Measurements from ENCODE around the gene FILIP1L.

Gene FILIP1L

DNA sequence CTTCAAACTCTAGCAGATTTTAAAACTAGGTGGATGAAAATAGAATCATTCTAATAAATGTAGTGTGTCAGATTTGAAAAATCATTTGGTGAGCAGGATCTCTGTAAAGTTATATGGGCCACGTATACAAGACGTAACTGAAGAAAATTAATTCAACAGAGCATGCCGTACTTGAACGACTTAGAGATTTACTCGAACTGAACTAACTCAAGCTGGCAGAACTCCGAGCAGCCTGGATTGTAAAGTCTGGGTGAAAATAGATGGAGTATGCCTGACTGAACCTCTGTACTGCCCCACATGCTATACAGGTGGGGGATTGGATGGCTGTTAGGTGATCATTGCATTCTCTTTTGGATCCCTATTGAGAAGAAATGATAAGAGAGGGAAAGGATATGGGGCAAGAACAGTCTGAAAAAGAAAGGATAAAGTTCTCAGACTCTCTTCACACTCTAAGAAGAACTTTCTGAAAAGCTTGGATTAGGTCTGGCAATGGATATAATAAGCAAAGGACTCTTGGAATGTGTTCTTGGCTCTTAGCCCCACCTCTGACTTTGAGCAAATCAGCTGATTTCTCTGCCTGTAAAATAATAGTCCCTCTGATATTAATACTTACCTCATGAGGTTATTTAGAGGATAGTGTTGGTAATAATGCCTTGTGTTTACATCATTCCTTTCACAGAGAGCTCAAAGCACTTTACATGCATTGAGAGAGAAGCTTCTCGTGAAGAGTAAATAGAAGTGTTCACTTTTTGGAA, 147.5 kb downstream of the FILIP1L start:
- no peak for DNase-seq

GRCh38 chr3:99965681-99966408, 148.5 kb downstream of the FILIP1L start:
- no peak for DNase-seq

DNA sequence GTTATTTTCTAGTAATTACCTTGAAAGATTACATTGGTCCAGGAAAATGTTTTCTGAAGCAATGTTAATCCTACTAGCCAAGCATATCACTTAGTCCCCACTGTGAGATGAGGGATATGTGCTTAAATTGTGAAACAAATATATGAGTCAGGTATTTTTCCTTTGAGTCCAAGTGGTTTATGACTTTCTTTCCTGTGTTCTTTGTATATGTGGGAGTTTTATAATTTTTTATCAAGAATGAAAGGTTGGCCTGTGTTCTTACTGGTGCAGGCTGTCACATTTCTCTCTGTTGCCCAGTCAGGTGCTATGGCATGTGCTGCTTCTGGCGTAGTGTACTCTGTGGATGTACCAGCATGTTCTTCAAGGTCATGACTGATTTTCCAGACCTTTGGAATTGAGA, 149.2 kb downstream of the FILIP1L start:
- DNase-seq = no peak

DNA sequence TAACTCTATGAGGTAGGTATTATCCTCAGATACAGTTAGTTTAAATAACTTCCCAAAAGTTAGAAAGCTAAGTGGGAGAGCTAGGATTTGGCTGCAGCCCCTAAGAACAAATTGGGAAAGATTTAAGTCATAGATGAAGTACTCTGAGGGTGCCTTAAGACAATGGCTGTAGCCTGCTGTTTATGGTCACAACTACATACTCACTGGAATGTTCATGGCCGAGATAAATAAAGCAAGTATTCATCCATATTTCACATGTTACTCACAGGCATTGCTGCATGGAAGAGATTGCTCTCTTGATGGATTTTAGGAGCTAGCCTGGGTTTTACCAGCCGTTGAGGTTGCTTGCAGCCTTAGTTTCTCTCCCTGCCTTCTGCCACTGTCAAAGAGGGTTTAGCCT, 151.6 kb downstream of the FILIP1L start:
- DNase-seq = no peak

DNA sequence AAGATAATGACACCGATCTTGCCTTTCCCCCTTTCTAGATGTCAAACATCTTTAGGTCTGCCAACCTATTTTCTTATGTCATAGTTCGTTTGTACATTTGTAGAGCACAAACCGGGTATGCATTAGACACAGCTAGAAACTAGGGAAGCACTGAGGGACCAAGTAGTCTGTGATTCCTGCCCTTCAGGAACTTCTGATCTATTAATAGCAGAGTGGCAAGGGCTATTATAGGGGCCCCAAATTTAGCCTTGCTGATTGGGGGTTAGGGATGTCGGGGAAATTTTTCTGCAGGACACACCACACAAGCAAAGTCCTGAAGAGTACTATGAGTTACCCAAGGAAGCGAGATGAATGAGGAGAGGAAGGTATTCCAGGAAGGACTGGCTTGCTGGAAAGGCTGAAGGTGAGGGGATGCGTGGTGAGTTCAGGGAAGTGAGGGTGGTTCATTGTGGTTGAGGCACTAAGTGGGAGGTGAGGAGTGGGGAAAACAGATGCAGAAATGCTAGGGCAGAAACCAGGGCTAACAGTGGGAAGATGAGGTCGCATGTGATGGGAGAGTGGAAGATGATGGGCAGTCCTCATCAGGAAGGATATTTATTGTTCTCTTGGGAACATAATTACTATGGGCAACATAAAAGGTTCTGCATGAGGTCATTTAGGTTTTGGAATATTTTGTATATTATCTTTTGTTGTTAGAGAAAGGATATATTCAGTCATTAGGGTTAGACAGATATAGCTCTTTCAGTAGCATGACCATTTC, 152.4 kb downstream of the FILIP1L start:
- no peak for DNase-seq

- DNase-seq = no peak
Measured at GRCh38 chr3:99960941-99961340, 153.4 kb downstream of the FILIP1L start.

DNA sequence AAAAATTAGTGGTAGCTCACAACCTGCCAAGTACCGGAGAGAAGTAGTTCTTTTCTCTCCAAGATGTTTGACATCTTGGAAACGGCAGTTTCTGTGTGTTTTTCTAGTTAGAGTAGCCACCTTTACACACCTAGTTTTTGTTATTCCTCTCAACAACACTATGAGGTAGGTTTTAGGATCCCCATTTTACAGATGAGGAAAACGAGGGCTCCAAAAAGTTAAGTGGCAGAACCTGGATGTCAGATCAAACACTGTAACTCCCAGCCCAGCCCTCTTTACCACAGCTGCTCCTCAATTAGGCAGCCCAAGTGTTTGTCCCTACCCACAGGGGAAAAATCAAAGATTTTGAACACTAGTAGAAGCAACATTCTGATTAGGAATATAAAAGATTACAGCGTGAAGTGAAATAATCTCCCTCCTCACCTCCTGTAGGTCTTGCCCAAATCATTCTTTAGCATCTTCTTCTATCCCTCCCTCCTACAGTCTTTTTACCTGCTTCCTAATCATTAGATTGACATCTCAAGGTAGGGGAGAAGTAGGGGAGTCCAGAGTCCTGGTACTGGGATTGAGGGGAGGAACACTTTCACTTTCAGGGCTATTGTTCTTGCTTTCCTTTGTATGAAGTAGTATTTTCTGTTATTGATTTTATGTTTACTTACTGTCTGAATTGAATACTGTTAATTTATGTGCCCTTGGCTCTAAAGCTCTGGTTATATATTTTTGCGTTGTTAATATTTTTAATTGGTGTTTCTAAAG, 154.0 kb downstream of the FILIP1L start:
- DNase-seq = no peak

DNA sequence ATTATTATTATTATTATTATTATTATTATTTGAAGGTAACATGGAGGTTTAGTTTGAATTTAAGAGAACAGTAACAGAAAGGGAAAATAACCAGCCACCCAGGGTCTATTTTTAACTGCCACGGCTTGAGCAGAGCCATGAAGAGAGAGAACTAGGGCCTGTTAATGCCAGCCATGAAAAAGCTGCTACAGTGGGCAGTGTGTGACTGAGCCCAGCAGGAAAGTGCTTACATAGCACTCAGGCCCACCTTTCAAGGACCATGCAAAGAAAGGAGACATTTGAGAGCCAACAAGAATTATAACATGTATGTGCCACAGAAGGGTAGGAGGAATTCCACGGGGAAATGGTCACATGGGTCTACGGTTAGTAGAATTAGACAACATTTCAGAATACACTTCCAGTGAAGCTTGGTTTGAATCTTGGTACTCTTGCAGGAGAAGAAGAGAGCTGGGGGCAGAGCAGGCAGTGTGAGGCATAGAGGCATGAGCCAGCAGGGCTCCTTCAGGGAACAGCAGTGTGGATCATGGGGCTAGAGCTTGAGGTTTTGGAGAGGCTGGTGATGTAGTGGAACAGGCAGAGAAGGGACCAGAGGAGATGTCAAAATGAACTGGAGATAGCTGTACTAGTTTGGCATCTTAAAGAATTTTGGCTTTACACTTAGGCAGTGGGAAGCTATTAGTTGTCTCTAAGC, 155.9 kb downstream of the FILIP1L start:
- DNase-seq = no peak

DNA sequence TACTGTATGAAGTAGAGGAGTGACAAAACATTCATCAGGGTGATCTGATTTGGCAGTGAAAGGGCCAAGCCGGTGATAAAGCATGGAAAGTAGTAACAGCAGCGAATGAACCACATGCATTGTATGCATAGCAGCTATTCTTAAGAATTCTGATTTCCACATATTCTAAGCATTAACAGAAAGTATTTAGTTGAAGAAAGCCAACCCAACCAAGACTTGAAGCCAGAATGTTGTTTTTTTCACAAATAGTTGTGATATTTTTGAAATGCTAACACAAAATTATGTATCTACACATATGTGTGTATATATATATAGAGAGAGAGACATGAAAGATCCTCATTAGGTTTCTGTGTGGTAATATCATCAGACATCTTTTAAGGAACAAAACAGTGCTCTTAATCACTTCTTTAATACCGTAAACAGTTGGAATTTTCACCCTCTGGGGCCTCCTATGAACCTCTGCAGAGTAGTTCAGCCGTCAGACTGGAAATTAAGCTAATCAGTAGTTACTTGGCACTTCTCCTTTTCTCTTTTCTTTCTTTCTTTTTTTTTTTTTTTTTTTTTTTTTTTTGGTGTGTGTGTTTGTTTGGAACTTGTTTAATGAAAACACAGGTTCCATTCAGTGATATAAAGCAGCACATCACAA, 157.0 kb downstream of the FILIP1L start:
- DNase-seq = no peak

DNA sequence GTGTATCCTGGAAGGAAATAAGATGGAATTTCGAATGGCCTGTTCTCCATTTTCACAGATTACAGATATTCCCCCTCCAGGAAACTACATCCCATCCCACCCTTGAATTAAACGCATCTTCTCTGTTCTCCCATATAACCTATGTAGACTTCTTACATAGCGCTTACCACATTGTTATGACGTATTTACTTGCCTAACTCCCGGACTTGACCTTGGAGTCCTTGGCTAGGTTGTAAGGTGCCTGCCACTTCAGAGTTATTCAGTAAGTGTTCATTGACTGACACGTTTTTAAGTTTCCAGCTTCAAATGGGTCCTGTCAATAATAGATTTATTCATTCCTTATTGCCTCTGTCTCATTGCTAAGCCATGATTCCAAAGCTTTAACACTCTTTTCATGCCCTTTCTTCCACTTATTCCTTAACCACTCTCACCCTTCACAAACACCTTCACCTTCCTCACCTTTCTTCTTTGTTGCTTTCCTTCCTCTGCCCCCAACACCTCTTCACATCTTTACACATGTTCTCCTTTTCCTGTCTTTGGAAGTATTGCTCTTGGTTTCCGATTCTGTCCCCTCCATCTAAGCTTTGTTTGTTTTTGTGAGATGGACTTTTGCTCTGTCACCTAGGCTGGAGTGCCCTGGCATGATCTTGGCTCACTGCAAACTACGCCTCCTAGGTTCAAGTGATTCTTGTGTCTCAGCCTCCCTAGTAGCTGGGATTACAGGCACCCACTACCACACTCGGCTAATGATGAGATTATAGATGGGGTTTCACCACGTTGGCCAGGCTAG, 158.3 kb downstream of the FILIP1L start:
- DNase-seq = no peak

DNA sequence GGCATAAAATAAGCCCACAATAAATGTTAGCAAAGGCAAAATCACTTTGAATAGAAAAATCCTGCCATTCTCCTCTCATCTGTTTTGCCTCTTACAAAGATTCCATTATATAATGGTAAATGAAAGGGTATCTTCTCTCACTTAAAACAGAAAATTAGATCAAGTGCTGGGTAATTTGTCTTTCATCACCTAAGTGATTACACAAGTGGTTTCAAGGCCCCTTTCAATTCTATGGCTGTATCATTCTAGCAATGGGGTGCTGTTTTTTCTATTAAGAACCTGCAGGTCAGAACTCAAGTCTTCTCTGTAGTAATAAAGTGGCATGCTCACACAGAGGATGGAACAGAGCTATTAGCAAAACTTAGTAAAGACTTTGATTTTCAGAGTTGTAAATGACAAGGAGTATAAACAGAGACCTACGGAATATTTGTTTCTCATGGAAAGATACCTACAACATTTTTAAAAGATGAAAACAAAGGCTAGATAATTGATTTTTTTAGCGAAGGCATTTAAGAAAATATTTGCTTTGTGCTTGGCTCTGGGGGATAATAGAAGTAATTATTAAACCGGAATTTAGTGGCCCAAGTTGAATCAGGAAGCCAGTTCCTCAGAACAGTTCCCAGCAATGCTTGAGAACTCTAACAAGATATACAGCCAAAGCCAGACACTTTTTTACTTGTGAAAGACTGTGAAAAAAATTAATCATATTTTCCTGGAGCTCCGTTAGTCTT, 159.2 kb downstream of the FILIP1L start:
- DNase-seq = no peak

DNA sequence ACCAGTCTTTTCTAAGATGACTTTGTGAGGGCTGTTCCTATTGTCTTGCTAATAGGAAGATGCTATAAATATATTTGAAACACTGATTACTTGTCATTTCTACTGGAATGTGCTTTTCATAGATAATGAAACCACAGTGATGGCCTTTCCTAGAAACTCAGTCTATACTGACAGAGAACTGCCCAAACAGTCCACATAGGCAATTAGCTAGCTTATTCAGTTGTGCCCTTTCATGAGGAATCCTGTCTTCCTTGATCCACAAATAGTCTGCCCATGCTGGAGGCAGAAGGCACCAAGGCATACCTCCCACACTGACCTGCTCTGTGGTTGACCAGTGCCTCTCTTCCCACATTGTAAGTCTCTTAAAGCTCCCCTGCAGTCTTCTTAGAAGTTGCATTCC, 160.7 kb downstream of the FILIP1L start:
- no peak for DNase-seq

DNA sequence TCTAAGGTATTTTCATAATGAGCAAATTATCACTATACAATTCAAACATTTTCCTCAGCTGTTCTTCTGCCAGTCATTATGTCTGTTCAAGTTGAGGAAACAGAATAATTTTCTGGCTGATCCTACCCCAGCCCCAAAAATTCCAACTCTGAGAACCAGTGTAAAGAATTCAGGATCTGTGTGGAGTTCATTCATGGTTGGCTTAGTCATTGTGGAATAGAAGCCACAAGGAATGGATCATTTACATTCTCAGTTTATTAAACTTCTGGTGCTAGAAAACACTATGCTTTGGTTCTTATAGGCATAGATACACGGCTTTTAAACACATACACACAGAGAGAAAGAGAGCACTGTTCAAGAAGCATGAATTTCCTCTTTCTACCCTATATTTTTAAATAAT, 162.0 kb downstream of the FILIP1L start:
- no peak for DNase-seq

DNA sequence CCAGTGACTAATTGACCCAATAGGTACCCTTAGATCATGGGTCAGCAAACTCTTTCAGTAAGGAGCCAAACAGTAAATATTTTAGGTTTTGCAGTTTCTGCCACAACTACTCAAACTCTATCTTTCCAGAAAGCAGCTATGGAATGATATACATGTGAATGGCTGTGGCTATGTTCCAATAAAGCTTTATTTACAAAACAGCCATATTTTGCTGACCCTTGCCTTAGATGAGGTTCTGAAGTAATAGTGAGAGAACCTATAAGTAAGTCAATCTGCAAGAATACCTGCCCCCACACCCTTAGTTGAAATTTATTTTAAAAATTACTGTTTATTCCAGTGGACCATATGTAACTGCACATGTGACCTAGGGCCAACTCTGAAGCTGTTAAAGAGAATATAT, 162.6 kb downstream of the FILIP1L start:
- DNase-seq = no peak

GRCh38 chr3:99950921-99951320, 163.4 kb downstream of the FILIP1L start:
- DNase-seq = no peak

GRCh38 chr3:99949956-99950670, 164.2 kb downstream of the FILIP1L start:
- no peak for DNase-seq

DNA sequence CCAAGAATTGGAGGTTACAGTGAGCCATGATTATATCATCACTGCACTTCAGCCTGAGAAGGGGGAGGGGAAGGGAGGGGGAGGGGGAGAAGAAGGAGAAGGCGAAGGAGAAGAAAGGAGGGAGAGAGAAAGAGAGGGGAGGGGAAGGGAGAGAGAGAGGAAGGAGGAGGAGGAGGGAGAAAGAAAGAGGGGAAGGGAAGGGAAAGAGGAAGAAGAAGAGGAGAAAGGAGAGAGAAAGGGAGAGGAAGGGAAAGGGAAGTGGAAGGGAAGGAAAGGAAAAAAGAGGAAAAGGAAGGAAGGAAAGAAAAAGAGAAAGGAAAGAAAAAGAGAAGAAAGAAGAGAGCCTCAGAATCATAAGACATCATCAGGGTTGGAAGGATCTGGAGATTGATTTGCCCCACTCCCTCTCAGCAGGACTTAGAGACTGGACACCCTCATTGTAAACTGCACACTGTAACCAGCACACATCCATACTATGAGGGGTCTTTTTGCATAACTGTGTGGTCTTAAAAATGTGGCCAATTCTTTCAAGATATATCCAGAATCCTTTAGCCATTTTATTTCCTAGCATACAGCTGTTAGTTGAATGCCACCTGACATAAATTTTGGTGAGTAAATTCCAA, 165.7 kb downstream of the FILIP1L start:
- DNase-seq = no peak

DNA sequence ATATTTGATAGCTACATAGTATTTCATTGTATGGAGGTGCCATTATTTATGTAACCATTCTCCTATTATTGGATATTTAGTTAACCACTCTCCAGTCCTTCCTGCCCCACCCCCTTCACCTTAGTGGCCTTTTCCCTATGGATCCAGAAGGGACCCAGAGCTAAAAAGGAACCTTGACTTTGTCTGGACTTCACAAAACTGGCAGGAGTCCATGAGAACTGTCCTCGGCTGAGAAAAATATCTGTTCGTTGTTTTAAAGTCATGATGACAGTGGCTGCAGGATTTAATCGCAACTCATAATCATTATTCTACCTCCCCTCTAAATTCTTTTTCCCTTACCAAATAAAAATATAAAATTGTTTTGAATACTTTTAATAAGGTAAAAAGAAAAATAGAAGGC, 166.9 kb downstream of the FILIP1L start:
- DNase-seq = no peak
